IMR-90 (cell line): ENCODE measurements around the gene PRKCA. TPM values are rescaled to one million over a fixed set of nuclear protein-coding genes. Genes with fewer than 3 reads are reported as not detected.

Experiments used
- ATAC-seq: fragments of 200-7000 bp; cut with Tn5 transposase; 2 replicates; pipeline ENCODE4 v1.9.1; 2020; ENCODE audit warnings: low read depth, mild to moderate bottlenecking, moderate library complexity
- BruUV-seq: library from RNA; stranded (reverse); fragments of 400-500 nt; replicated peaks from 2 replicates; lab custom pipeline; 2021; lab: Mats Ljungman, UMichigan
- CTCF ChIA-PET: fragments of 300-600 bp; formaldehyde crosslinking; extraction: SDS; loops from one replicate; lab custom pipeline; 2021; ENCODE audit warnings: antibody characterized with exemption; lab: Yijun Ruan, JAX
- POLR2A ChIA-PET: fragments of 300-600 bp; sonication (Branson Sonifier 250); formaldehyde crosslinking; loops from one replicate; lab custom pipeline; 2022; ENCODE audit warnings: antibody characterized with exemption; ENCODE audit not compliant: unreplicated experiment; lab: Charles Lee
- DNase-seq: peaks from one replicate; pipeline ENCODE4 v3.0.0; 2013
- H2AFZ ChIP-seq: replicated peaks from 2 replicates; pipeline ENCODE3; 2013; ENCODE audit warnings: low read length, mild to moderate bottlenecking; ENCODE audit not compliant: poor library complexity
- H2AK5ac ChIP-seq: 2 replicates; pipeline ENCODE4 v1.6.1; 2013; ENCODE audit warnings: low read depth, low read length, inconsistent platforms
- H2AK9ac ChIP-seq: replicated peaks from 2 replicates; pipeline ENCODE3; 2013; ENCODE audit warnings: mild to moderate bottlenecking, low read depth, low read length, moderate library complexity; ENCODE audit not compliant: poor library complexity
- H2BK120ac ChIP-seq: 2 replicates; pipeline ENCODE4 v1.6.1; 2013; ENCODE audit warnings: low read depth, low read length, inconsistent platforms
- H2BK15ac ChIP-seq: 3 replicates; pipeline ENCODE4 v1.6.1; 2013; ENCODE audit warnings: low read depth, low read length, inconsistent platforms
- H2BK20ac ChIP-seq: 2 replicates; pipeline ENCODE4 v1.6.1; 2013; ENCODE audit warnings: low read depth, mild to moderate bottlenecking, inconsistent platforms, low read length, moderate library complexity
- H2BK5ac ChIP-seq: 2 replicates; pipeline ENCODE4 v1.6.1; 2013; ENCODE audit warnings: mild to moderate bottlenecking, low read depth, low read length, inconsistent platforms; ENCODE audit not compliant: poor library complexity, severe bottlenecking
- H3K14ac ChIP-seq: replicated peaks from 2 replicates; pipeline ENCODE4 v1.6.1; 2013; ENCODE audit warnings: low read depth, low read length, inconsistent platforms
- H3K18ac ChIP-seq: 2 replicates; pipeline ENCODE4 v1.6.1; 2013; ENCODE audit warnings: low read depth, low read length, control low read depth
- H3K23ac ChIP-seq: 2 replicates; pipeline ENCODE4 v1.6.1; 2013; ENCODE audit warnings: low read depth, low read length, inconsistent platforms
- H3K27ac ChIP-seq: 2 replicates; pipeline ENCODE4 v1.5.1; 2013; ENCODE audit warnings: mild to moderate bottlenecking, control low read depth, low read length; ENCODE audit not compliant: insufficient read depth
- H3K27me3 ChIP-seq: 2 replicates; pipeline ENCODE4 v1.6.1; 2013; ENCODE audit warnings: low read length; ENCODE audit not compliant: control insufficient read depth, insufficient read depth
- H3K36me3 ChIP-seq: 2 replicates; pipeline ENCODE4 v1.6.1; 2013; ENCODE audit warnings: low read length, mixed read lengths; ENCODE audit not compliant: control insufficient read depth, insufficient read depth
- H3K4ac ChIP-seq: 2 replicates; pipeline ENCODE4 v1.6.1; 2013; ENCODE audit warnings: low read depth, low read length, inconsistent platforms
- H3K4me1 ChIP-seq: 2 replicates; pipeline ENCODE4 v1.6.1; 2013; ENCODE audit warnings: low read length, mixed read lengths; ENCODE audit not compliant: control insufficient read depth, insufficient read depth
- H3K4me2 ChIP-seq: 2 replicates; pipeline ENCODE4 v1.6.1; 2013; ENCODE audit warnings: low read depth, mild to moderate bottlenecking, control low read depth, low read length, moderate library complexity
- H3K4me3 ChIP-seq: 2 replicates; pipeline ENCODE4 v1.5.1; 2013; ENCODE audit warnings: low read depth, mild to moderate bottlenecking, control low read depth, low read length, moderate library complexity; ENCODE audit not compliant: insufficient read depth
- H3K56ac ChIP-seq: 2 replicates; pipeline ENCODE4 v1.6.1; 2013; ENCODE audit warnings: low read length, inconsistent platforms; ENCODE audit not compliant: insufficient read depth; ENCODE audit errors: extremely low read depth
- H3K79me1 ChIP-seq, 2 experiments: 2 replicates each; pipeline ENCODE4 v1.6.1; 2013; ENCODE audit warnings: low read length in 2 of 2, inconsistent platforms in 1 of 2, low read depth in 1 of 2
- H3K9ac ChIP-seq: 2 replicates; pipeline ENCODE4 v1.6.1; 2013; ENCODE audit warnings: low read depth, low read length, control low read depth
- H3K9me1 ChIP-seq: 2 replicates; pipeline ENCODE4 v1.6.1; 2013; ENCODE audit warnings: low read length, inconsistent platforms; ENCODE audit not compliant: insufficient read depth
- H3K9me3 ChIP-seq: 2 replicates; pipeline ENCODE4 v1.6.1; 2013; ENCODE audit warnings: low read length; ENCODE audit not compliant: control insufficient read depth, insufficient read depth
- H4K20me1 ChIP-seq: 2 replicates; pipeline ENCODE4 v1.6.1; 2013; ENCODE audit warnings: low read length, inconsistent platforms; ENCODE audit not compliant: insufficient read depth
- H4K5ac ChIP-seq: 2 replicates; pipeline ENCODE4 v1.6.1; 2013; ENCODE audit warnings: mild to moderate bottlenecking, low read depth, low read length, control low read depth
- H4K8ac ChIP-seq, 2 experiments: 2 replicates each; pipeline ENCODE4 v1.6.1; 2013; ENCODE audit warnings: low read depth in 2 of 2, low read length in 2 of 2, control low read depth in 1 of 2, inconsistent platforms in 1 of 2
- H4K91ac ChIP-seq: 2 replicates; pipeline ENCODE4 v1.6.1; 2013; ENCODE audit warnings: low read depth, low read length, inconsistent platforms; ENCODE audit not compliant: insufficient read depth
- BHLHE40 ChIP-seq: fragments of 150-350 bp; IDR thresholded peaks from 2 replicates; pipeline ENCODE4 v1.6.1; 2016; ENCODE audit warnings: mild to moderate bottlenecking, low read depth, low read length
- CEBPB ChIP-seq: IDR thresholded peaks from 2 replicates; pipeline ENCODE4 v1.6.1; 2012; ENCODE audit warnings: low read depth, low read length, improper control_type of control experiment
- CHD1 ChIP-seq: IDR thresholded peaks from 2 replicates; pipeline ENCODE4 v1.6.1; 2012; ENCODE audit warnings: low read depth, low read length, improper control_type of control experiment
- ELK1 ChIP-seq: fragments of 150-350 bp; IDR thresholded peaks from 2 replicates; pipeline ENCODE4 v1.6.1; 2016; ENCODE audit warnings: low read depth, mild to moderate bottlenecking, low read length, moderate library complexity, borderline replicate concordance
- FOS ChIP-seq: fragments of 150-350 bp; IDR thresholded peaks from 2 replicates; pipeline ENCODE4 v1.6.1; 2016; ENCODE audit warnings: low read depth, low read length
- MAFK ChIP-seq: IDR thresholded peaks from 2 replicates; pipeline ENCODE4 v1.6.1; 2012; ENCODE audit warnings: low read depth, low read length, improper control_type of control experiment
- MAZ ChIP-seq: IDR thresholded peaks from 2 replicates; pipeline ENCODE4 v1.6.1; 2012; ENCODE audit warnings: low read depth, mild to moderate bottlenecking, low read length, improper control_type of control experiment, moderate library complexity, borderline replicate concordance
- MXI1 ChIP-seq: IDR thresholded peaks from 2 replicates; pipeline ENCODE4 v1.6.1; 2012; ENCODE audit warnings: low read depth, mild to moderate bottlenecking, low read length, moderate library complexity, borderline replicate concordance
- NFE2L2 ChIP-seq: fragments of 150-350 bp; IDR thresholded peaks from 2 replicates; pipeline ENCODE4 v1.6.1; 2016; ENCODE audit warnings: low read depth, mild to moderate bottlenecking, low read length
- POLR2A ChIP-seq: IDR thresholded peaks from 2 replicates; pipeline ENCODE4 v1.6.1; 2012; ENCODE audit warnings: mild to moderate bottlenecking, low read depth, low read length
- RAD21 ChIP-seq: IDR thresholded peaks from 2 replicates; pipeline ENCODE4 v1.6.1; 2012; ENCODE audit warnings: low read length, improper control_type of control experiment
- RCOR1 ChIP-seq: IDR thresholded peaks from 2 replicates; pipeline ENCODE4 v1.6.1; 2012; ENCODE audit warnings: mild to moderate bottlenecking, low read length, improper control_type of control experiment; ENCODE audit not compliant: insufficient replicate concordance
- SMC3 ChIP-seq: fragments of 150-350 bp; IDR thresholded peaks from 2 replicates; pipeline ENCODE4 v1.6.1; 2016; ENCODE audit warnings: low read depth, mild to moderate bottlenecking, antibody characterized with exemption, low read length, moderate library complexity
- USF2 ChIP-seq: fragments of 150-350 bp; IDR thresholded peaks from 2 replicates; pipeline ENCODE4 v1.6.1; 2017; ENCODE audit warnings: mild to moderate bottlenecking, antibody characterized with exemption, low read length, low read depth
- WGBS, 2 experiments: methylation state at CpG; one replicate each; pipeline versions ENCODE4 v1.1.5 to v1.1.7; 2013; ENCODE audit warnings: missing lambda C conversion rate in 2 of 2; ENCODE audit not compliant: insufficient read length in 1 of 2; ENCODE audit errors: extremely low coverage in 2 of 2; 5-methylcytosine and 5-hydroxymethylcytosine counted together
- dilution Hi-C: fragments of 300-500 bp; cut with HindIII; formaldehyde crosslinking; loops from one replicate; pipeline ENCODE4 v1.14.3; 2018; ENCODE audit warnings: low sequenced_read_pairs; ENCODE audit not compliant: unreplicated experiment
- in situ Hi-C: fragments of 300-500 bp; cut with MboI; formaldehyde crosslinking; loops from 3 replicates; pipeline ENCODE4 v1.14.3; 2019; ENCODE audit warnings: low sequenced_read_pairs, inconsistent platforms, mixed read lengths
- intact Hi-C: fragments of 100-400 bp; cut with micrococcal nuclease; formaldehyde crosslinking; loops from 2 replicates; pipeline ENCODE4 v1.10.0; 2022
- polyA plus RNA-seq, 3 experiments: library from polyadenylated mRNA; depleted of rRNA; stranded (reverse); fragments of >200 nt; gene quantifications; 2 replicates each; pipeline ENCODE4 v1.2.3, GENCODE V29; 2012; ENCODE audit warnings: low replicate concordance in 1 of 3
- total RNA-seq: library from RNA; depleted of rRNA; stranded (reverse); fragments of >200 nt; gene quantifications from 2 replicates; pipeline ENCODE4 v1.2.3, GENCODE V29; 2012
- TF ChIP-seq, protein P1 (sequence below): conservative IDR thresholded peaks from 2 replicates; pipeline ENCODE4 v1.5.1; 2012; ENCODE audit warnings: mild to moderate bottlenecking, low read depth, low read length, improper control_type of control experiment

The PRKCA gene
- total and polyA plus RNA-seq, 2 of the 4 experiments (the other 2 are of a cell fraction), result 31.0 to 46.0 TPM

- ATAC-seq, result peak; percentile 30
- Histone ChIP-seq H3K4ac (peak overlapping the region; percentile 4; the same call in 1 of the 2 replicates), H3K4me3 (no peak overlapping the region), H2AK5ac (peak overlapping the region; percentile 8; the same call in 1 of the 2 replicates), H3K4me1 (peaks cover 21% of the 10 kb centered on the region), H3K4me2 (peak overlapping the region; percentile 43; the same call in 1 of the 2 replicates), H4K20me1 (peaks cover 39% of the 10 kb centered on the region; the same call in 1 of the 2 replicates), H4K8ac (no peak overlapping the region; a peak in 2 of 4 replicates), H2AFZ (no peak overlapping the region), H2AK9ac (no peak overlapping the region), H3K23ac (no peak overlapping the region), H2BK15ac (no peak overlapping the region), H3K18ac (peak overlapping the region; percentile 21), H4K91ac (no peak overlapping the region), H3K9me3 (no peaks in the 10 kb centered on the region), H3K9ac (no peak overlapping the region), H3K79me1 (peaks cover 35 to 88% of the 10 kb centered on the region in 2 experiments), H4K5ac (no peak overlapping the region), H2BK20ac (peak overlapping the region; percentile 28; the same call in 1 of the 2 replicates), H2BK120ac (peak overlapping the region; percentile 3; the same call in 1 of the 2 replicates), H3K9me1 (peaks cover 33% of the 10 kb centered on the region), H2BK5ac (peak overlapping the region; percentile 17), H3K14ac (0 out of 2 replicates have a peak overlapping the region, but pooled peaks have one; percentile 11), H3K27ac (peak overlapping the region; percentile 68; the same call in 1 of the 2 replicates), H3K56ac (no peak overlapping the region), H3K36me3 (no peaks in the 10 kb centered on the region), H3K27me3 (no peaks in the 10 kb centered on the region)
- WGBS, 2 experiments, result no CpG with 5 or more reads among the region's 3 CpGs
- POLR2A ChIA-PET, result no interaction called here
- DNase-seq, result no peak
- CTCF ChIA-PET, result no interaction called here
- intact Hi-C loops, result loop anchor here (2.0 kb wide), 1 partner anchor 28 kb away; no protein-coding TSS in a partner anchor
- BruUV-seq, result no TSS peak
- dilution Hi-C loops, result no loop called here
- in situ Hi-C loops, result no loop called here
- TF ChIP-seq SMC3 (no peak), MAZ (no peak), RCOR1 (no peak), MAFK (no peak), CHD1 (no peak), USF2 (no peak), ELK1 (no peak), RAD21 (no peak), POLR2A (no peak), FOS (no peak), CEBPB (no peak), NFE2L2 (no peak), MXI1 (no peak), BHLHE40 (no peak)
- TF ChIP-seq, protein P1, sequence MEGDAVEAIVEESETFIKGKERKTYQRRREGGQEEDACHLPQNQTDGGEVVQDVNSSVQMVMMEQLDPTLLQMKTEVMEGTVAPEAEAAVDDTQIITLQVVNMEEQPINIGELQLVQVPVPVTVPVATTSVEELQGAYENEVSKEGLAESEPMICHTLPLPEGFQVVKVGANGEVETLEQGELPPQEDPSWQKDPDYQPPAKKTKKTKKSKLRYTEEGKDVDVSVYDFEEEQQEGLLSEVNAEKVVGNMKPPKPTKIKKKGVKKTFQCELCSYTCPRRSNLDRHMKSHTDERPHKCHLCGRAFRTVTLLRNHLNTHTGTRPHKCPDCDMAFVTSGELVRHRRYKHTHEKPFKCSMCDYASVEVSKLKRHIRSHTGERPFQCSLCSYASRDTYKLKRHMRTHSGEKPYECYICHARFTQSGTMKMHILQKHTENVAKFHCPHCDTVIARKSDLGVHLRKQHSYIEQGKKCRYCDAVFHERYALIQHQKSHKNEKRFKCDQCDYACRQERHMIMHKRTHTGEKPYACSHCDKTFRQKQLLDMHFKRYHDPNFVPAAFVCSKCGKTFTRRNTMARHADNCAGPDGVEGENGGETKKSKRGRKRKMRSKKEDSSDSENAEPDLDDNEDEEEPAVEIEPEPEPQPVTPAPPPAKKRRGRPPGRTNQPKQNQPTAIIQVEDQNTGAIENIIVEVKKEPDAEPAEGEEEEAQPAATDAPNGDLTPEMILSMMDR, result no peak
Measured at GRCh38 chr17:66354472-66354871, 52.1 kb downstream of the PRKCA start.
